ENCODE results near the gene MRPL46.

Gene MRPL46

DNA sequence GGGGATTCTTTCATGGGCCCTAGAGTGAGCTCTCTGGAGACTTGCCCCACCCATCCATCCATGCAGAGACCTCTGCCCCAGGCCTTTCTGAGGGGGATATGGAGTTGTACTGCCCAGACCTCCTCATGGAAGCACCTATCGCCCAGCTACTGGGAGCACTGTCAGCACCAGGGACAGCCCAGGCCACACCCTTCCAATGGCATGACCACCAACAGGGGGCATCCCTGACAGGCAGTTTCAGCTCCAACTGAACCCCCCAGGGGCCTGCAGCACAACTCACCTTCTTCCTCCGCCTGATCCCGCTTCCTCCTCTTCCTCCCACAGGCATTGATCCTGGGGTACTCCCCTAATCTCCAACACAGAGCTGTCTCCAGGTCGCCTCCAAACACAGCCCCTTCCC, 22.1 kb upstream of the MRPL46 start:
- no peak for TF ChIP-seq GATA2 (IDR thresholded peaks at IDR 0.05; ENCODE audit: low read depth, low read length)
- no peak for TF ChIP-seq GATA3 (IDR thresholded peaks at IDR 0.05; ENCODE audit: low read depth, low read length)

DNA sequence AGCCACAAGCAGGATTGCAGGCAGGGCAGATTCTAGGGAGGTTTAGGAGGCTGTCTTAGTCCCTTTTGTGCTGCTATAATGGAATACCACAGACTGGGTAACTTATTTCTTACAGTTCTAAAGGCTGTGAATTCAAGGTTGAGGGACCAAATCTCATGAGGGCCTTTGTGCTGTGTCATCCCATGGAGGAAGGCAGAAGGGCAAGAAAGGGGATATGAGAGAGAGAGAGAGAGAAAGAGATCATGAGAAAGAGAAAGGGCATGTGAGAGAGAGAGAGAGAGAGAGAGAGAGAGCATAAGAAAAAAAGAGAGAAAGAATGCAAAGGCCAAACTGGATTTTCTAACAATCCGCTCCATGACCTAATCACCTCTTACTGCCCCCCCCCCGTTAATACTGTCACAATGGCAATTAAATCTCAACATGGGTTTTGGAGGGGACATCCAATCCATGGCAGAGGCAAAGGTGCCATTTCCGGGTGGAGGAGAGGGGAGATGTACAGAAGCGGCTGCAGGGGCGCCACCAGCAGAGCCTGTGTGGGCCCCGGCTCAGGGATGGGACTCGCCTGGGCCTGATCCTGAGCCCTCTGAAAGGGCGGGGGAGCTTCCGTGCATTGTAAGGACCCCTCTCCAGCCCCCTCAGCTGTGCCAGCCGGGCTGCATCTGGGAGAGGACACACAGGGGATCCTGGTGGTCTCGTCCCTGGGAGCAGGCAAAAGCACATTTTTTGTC, 20.8 kb upstream of the MRPL46 start:
- TF ChIP-seq GATA2 (IDR thresholded peaks at IDR 0.05; ENCODE audit: low read depth, low read length), result no peak
- TF ChIP-seq GATA3 (IDR thresholded peaks at IDR 0.05; ENCODE audit: low read depth, low read length), result no peak

DNA sequence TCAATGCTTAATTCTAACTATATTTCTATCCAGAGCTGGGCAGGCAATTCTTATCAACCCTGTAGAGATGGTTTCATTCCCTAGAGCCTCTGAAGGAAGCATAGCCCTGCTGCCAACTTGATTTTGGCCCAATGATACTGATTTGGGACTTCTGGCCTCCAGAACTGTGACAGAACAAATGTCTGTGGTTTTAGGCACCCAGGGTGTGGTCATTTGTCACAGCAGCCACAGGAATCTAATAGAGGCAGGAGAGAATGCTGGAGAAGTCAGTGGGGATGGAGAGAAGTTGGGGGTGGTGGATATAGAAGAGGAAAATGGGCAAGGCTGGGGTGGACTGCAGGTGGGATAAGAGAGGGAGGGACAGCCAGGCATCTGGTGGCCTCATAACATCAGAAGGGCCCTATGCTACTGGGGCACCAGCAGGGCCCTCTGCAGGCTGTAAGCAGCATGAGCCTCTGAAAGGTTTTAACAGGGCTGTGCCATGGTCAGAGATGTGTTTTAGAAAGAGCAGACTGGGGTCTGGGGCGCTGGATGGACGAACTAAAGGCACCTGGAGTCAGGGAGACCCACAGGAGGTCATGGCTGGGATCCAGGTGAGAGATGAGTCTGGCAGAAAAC, 20.1 kb upstream of the MRPL46 start:
- no peak for TF ChIP-seq GATA3 (IDR thresholded peaks at IDR 0.05; ENCODE audit: low read depth, low read length)
- TF ChIP-seq GATA2 (IDR thresholded peaks at IDR 0.05; ENCODE audit: low read depth, low read length), result no peak

DNA sequence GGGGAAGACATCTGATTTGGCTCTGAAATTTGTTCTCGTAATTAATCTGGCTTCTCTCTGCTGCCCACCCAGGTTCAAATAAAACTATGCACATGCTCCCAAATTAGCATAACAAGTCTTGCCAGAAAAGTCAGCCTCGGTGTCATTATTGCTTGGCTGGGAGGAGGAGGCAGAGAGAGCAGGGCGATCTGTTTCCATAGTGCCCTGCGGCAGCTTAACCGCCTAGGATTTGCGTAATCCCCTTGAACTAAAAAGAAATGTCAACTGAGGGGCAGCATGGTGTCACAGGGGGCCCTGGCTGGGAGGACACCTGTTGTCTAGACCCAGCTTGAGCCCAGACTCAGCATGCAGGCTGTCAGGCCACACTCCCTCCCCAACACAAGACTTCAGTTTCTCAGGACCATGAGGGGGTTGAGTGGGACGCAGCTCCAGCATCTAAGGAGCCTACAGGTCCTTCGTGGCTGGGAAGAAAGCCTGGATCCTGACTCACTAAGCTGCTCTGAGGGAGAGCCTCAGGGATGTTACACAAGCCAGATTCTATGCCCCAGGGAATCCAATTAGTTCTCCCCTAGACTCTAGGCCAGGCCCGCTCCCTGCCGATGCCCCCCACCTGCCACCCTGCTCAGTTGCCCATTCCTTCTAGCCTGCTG, 17.6 kb upstream of the MRPL46 start:
- TF ChIP-seq GATA2 (IDR thresholded peaks at IDR 0.05; ENCODE audit: low read depth, low read length) (no peak), GATA3 (IDR thresholded peaks at IDR 0.05; ENCODE audit: low read depth, low read length) (no peak)

DNA sequence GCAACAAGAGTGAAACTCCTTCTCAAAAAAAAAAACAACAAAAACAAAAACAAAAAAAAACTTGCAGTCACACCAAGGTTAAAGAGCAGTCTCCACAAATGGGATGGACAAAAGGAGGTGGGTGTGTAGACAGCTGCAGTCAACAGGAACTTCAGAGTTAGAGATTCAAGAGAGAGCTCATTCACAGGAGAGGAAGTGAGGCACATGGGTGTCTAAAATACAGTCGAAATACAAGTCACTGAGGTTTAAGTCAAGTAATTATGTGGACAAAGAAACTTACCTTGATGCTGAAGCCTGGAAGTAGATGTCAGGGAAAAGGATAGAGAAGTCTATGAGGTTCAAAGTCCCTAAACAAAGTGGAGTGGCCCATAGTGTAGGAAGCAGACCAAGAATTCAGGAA, 15.1 kb upstream of the MRPL46 start:
- TF ChIP-seq GATA2 (IDR thresholded peaks at IDR 0.05; ENCODE audit: low read depth, low read length) (no peak), GATA3 (IDR thresholded peaks at IDR 0.05; ENCODE audit: low read depth, low read length) (no peak)

DNA sequence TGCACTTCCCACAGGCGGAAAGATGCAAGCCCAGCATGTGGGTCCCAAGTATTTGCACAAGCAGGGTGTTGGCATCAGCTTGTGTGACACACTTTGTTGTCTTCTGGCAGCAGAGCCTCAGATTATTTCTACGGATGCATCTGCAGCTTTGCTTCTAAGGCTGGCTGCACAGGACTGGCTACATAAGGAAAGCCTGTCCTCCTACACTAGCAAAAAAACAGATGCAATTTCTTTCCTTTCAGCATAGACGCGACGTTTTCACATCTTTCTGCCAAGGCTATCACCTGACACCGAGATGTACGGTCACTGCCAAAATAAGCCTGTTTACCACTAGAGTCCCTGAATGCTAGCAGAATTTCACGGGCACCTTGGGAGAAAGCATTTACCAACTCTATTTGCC, 13.8 kb upstream of the MRPL46 start:
- TF ChIP-seq GATA3 (IDR thresholded peaks at IDR 0.05; ENCODE audit: low read depth, low read length) (no peak), GATA2 (IDR thresholded peaks at IDR 0.05; ENCODE audit: low read depth, low read length) (no peak)

DNA sequence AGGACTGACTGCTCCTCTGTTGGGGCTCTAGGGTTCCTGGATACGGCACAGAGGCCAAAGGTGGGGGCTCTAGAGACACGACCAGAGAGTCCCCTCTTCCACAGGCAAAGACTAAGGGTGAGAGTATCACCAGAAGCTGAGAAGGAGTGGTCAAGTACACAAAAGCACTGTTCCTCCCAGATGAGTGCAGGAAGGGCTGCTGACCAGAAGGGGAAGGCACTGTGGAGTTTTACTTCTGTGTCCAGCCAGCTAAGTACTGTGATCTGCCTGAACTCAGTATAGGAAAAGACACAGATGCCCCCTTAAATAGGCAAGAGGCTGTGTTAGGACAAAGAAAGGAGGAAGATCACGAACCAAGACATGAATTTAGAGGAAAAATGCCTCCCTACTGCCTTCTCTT, 12.0 kb upstream of the MRPL46 start:
- TF ChIP-seq GATA3 (IDR thresholded peaks at IDR 0.05; ENCODE audit: low read depth, low read length), result no peak
- no peak for TF ChIP-seq GATA2 (IDR thresholded peaks at IDR 0.05; ENCODE audit: low read depth, low read length)

DNA sequence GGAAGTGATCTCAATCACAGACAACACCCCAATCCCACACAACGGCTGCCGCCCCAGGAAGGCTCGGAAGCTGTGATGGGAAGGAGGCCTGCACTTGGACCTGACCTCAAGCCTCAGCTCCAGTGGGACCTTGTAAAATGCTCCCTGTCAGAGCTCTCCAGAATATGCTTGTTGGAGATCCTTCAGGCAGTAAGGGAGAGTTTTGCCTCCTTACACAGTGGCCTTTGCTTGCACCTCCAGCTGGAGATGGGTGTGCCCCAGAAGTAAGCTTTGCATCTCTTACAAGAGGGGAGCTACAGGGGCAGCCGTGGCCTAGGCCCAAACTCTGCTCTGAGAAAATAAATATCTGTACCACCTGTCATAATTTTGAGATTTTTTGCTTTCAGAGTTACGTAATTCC, 10.7 kb upstream of the MRPL46 start:
- TF ChIP-seq GATA2 (IDR thresholded peaks at IDR 0.05; ENCODE audit: low read depth, low read length) (no peak), GATA3 (IDR thresholded peaks at IDR 0.05; ENCODE audit: low read depth, low read length) (no peak)

DNA sequence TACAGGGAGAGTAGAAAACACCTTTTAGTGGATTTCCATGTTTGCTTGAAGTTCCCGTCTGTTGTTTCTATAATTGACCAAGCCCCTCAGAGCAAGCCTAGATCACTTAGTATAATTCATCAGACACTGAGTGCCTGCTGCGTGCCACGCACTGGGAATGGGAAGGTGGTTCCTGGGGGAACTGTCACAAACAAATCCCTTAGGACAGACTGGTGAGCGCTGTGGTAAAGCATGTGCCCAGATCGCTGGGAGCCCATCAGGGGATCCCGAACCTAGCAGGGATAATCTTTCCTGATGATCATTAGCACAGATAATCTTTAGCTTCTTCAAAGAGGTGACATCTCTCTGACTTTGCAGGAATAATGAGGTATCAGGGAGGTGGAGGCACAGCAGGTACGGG, 9.9 kb upstream of the MRPL46 start:
- TF ChIP-seq GATA2 (IDR thresholded peaks at IDR 0.05; ENCODE audit: low read depth, low read length), result no peak

DNA sequence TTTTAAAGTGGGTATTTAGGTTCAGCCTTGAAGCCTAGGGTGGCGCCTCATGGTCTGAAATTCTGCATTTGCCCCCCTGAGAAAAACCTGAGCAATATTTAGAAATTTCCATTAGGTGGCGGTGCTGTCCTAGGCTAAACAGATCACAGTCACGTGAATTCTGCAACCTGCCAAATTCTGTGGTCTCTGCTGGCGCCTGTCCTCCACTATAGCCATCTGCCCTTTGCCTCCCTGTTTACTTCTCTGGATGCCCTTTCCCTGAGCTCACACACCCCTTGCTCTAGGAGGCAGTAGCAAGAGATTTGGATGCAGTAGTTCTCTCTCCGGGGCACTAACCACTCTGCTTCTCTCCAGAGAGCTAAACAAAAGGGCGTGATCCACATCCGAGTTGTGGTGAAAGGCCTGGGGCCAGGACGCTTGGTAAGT, 9.5 kb upstream of the MRPL46 start:
- TF ChIP-seq GATA3 (IDR thresholded peaks at IDR 0.05; ENCODE audit: low read depth, low read length) (no peak), GATA2 (IDR thresholded peaks at IDR 0.05; ENCODE audit: low read depth, low read length) (no peak)

DNA sequence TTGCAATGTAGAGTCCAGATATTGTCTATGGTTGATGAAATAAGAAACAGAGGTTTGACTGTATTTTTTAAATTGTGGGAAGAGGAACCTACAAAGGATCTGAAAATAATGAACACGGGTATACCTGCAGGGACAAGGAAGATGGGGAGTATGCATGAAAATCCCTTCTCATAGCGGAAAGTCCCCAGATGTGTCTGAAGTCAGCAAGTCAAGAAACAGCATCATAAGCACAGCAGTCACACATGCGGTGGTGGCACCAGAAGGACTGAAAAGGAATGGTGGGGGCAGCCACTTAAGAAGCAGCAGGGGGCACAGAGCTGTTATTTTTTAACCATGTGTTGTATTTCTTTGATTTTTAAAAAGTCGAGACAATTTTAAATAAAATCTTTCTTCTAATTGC, 5.0 kb upstream of the MRPL46 start:
- TF ChIP-seq GATA3 (IDR thresholded peaks at IDR 0.05; ENCODE audit: low read depth, low read length) (no peak), GATA2 (IDR thresholded peaks at IDR 0.05; ENCODE audit: low read depth, low read length) (no peak)

DNA sequence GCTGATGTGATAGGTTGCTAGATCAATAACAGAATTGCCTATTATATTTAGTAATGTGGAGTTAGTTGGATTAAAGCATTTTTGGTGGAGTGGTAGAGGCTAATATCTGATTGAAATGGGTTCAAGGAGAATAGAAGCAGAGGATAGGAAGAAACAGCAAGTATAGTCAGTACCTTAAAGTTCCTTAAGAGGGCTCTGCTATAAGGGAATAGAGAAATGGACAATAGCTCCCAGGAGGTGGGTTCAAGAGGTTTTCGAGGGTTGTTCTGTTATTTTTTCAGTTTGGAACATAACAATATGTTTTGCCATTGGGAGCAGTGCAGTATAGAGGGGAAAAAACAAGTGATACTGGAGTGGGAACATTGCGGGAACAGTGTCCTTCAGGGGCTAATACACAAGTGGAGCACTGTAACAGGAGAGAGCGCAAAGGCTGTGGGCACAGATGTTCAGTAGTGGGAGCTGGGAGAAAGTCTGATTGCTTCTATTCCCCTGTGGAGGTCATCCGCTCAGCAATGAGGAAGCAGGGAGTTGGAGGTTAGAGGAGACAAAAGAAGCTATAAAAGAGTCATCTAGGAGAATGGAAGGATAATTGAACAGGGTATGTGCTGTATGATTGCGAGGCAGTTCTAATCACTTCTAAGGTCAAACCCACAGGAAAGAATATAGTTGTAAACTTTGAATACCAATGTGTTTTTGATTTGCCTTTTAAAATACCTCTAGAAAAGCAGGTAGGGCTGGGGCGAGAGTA, 3.6 kb upstream of the MRPL46 start:
- no peak for TF ChIP-seq GATA3 (IDR thresholded peaks at IDR 0.05; ENCODE audit: low read depth, low read length)
- TF ChIP-seq GATA2 (IDR thresholded peaks at IDR 0.05; ENCODE audit: low read depth, low read length), result no peak

DNA sequence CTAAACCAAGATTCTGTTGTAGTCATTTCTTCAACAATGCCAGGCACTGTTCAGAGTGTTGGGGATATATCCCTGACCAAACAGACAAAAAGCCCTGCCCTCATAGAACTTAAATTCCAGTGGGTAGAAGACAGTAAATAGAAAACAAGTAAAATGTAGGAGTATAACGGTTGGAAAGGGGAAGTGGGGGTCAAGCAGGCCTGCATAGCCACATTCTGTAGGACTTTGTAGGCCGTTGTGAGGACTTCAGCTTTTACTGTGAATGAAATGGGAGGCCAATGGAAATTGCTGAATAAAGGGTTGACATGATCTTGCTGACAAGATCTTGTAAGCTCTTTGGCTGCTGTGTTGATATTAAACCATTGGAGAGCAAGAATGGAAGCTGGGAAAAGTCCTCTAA, 2.1 kb upstream of the MRPL46 start:
- TF ChIP-seq GATA2 (IDR thresholded peaks at IDR 0.05; ENCODE audit: low read depth, low read length), result no peak
- TF ChIP-seq GATA3 (IDR thresholded peaks at IDR 0.05; ENCODE audit: low read depth, low read length), result no peak

DNA sequence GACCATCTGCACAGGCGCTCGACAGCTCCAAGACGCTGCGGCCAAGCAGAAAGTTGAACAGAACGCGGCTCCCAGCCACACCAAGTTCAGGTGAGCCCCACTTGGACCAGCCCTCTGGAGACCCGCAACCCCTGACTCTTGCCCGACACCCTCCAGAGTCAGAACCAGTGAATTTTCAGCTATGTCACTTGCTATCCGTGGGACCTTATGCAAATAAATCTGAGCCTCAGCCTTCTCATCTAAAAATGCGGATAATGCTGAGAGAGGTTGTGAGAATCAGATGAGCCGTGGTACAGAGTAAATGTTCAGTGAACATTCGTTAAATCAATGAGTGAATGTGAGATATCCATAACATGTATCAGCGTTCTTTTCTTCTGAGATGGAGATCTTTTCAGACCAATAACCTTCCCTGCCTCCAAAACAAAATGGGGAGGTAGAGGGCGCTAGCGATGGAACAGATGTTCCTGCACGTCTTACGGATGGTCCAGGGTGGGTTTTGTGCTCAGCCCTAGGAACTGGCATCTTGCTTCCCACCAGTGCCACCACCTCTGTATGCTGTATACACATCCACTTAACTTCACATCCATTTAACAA, 844 bp upstream of the MRPL46 start:
- TF ChIP-seq GATA3 (IDR thresholded peaks at IDR 0.05; ENCODE audit: low read depth, low read length), result no peak

Data from SH-SY5Y (cell line).